ENCODE measurements around the gene FJX1.

FJX1 gene

DNA sequence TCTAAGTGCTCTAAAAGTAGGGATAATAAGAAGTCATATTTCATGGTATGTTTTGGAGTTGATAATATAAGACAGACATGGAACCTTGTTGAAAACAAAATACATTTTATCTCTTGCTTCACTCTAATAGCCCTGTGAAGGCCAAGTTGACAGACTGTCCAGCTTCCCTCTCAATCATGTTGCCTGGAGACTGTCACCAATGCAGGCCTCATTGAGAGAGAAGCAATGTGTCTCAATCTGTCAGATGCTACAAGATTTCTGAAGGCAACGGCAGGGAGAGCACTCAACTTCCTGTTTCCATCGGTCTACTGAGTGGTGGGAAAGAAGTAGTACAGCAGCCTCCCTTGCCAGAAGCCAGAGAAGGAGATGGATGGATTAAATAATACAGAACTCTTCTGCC is 23.6 kb upstream of the FJX1 start:
- TF ChIP-seq, protein P1, sequence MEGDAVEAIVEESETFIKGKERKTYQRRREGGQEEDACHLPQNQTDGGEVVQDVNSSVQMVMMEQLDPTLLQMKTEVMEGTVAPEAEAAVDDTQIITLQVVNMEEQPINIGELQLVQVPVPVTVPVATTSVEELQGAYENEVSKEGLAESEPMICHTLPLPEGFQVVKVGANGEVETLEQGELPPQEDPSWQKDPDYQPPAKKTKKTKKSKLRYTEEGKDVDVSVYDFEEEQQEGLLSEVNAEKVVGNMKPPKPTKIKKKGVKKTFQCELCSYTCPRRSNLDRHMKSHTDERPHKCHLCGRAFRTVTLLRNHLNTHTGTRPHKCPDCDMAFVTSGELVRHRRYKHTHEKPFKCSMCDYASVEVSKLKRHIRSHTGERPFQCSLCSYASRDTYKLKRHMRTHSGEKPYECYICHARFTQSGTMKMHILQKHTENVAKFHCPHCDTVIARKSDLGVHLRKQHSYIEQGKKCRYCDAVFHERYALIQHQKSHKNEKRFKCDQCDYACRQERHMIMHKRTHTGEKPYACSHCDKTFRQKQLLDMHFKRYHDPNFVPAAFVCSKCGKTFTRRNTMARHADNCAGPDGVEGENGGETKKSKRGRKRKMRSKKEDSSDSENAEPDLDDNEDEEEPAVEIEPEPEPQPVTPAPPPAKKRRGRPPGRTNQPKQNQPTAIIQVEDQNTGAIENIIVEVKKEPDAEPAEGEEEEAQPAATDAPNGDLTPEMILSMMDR (IDR thresholded peaks at IDR 0.05), result no peak

DNA sequence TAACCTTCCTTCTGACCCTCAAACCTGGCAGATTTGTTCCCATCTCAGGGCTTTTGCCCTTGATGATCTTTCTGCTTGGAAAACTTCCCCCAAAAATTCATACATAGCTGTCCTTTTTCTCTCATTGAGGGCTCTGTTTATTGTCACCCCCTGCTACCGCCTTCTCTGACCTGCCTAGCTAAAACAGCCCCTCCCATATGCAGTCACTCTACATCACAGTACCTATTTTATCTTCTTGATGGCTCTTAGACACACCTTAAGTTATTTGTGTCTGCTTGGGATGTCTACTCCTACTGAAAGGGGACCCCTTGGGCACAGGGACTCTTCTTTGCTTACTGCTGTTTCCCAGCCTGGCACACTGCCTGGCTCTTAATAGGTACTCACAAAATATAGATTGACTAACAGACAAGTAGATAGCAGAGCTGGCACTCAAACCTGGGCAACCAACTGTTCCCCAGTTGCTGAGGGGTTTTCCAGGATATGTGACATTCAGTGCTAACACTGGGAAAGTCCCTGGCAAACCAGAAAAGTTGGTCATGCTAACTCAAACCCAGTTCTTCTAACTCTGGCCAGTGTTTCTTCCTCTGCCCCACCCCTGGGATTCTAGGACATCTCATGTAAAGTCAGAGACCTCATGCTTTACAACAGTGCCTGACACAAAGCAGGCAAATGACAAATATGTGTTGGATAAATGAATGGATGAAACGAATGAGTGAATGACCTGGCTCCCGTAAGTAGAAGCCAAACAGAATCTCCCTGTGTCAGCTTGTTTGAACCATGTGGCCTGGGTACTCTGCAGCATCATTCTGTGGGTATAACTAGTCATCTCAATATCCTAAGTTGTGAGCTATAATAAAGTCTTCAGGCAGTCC is 19.8 kb upstream of the FJX1 start:
- TF ChIP-seq, protein P1 (IDR thresholded peaks at IDR 0.05), result no peak

DNA sequence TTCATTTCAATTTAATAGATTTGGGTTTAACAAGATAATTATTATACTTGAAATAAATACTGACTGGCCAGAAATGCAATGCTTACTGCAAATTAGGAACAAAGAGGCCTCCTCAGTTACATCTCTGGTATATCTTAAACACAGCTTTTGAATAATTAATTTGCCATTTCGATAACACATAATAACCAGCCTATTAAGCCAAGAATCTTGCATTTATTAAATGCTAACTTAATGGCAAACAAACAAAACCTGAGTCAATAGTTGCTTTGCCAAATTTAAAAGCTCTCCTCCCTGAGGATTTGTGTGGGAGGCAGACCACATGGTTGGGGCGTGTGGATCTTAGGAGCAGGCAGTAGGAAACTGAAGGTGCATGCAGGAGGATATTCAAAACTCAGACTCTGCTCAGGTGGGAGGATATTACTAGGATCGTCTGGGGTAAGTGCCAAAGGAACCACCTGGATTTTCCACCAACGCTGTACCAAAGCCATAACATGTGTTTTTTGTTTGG is 17.9 kb upstream of the FJX1 start:
- TF ChIP-seq, protein P1 (IDR thresholded peaks at IDR 0.05), result no peak

- TF ChIP-seq, protein P1 (IDR thresholded peaks at IDR 0.05), result no peak
Observed at GRCh38 chr11:35602160-35602793, 16.0 kb upstream of the FJX1 start.

GRCh38 chr11:35602979-35603378 is 15.3 kb upstream of the FJX1 start:
- TF ChIP-seq, protein P1 (IDR thresholded peaks at IDR 0.05), result no peak

GRCh38 chr11:35605706-35606105 is 12.6 kb upstream of the FJX1 start:
- TF ChIP-seq, protein P1 (IDR thresholded peaks at IDR 0.05), result no peak

- TF ChIP-seq, protein P1 (IDR thresholded peaks at IDR 0.05), result no peak
Observed at GRCh38 chr11:35606206-35606605, 12.1 kb upstream of the FJX1 start.

All from LNCAP (cell line).